ENCODE results near the gene HBG1.

HBG1 gene

GRCh38 chr11:5226732-5227310, 22.8 kb downstream of the HBG1 start, which contains the start of gene HBB:
Gene HBB (minus strand): TSS chr11:5227071. CDS start chr11:5227021, 50 bp downstream.
- no peak for DNase-seq (ENCODE audit: low spot score)

- DNase-seq (ENCODE audit: low spot score): no peak
Measured at GRCh38 chr11:5225480-5225871, 24.2 kb downstream of the HBG1 start.

DNA sequence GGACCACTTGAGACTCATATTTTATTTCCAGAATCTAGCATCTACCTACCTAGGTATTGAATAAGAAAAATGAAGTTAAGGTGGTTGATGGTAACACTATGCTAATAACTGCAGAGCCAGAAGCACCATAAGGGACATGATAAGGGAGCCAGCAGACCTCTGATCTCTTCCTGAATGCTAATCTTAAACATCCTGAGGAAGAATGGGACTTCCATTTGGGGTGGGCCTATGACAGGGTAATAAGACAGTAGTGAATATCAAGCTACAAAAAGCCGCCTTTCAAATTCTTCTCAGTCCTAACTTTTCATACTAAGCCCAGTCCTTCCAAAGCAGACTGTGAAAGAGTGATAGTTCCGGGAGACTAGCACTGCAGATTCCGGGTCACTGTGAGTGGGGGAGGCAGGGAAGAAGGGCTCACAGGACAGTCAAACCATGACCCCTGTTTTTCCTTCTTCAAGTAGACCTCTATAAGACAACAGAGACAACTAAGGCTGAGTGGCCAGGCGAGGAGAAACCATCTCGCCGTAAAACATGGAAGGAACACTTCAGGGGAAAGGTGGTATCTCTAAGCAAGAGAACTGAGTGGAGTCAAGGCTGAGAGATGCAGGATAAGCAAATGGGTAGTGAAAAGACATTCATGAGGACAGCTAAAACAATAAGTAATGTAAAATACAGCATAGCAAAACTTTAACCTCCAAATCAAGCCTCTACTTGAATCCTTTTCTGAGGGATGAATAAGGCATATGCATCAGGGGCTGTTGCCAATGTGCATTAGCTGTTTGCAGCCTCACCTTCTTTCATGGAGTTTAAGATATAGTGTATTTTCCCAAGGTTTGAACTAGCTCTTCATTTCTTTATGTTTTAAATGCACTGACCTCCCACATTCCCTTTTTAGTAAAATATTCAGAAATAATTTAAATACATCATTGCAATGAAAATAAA, 24.8 kb downstream of the HBG1 start:
- DNase-seq (ENCODE audit: low spot score): no peak

GRCh38 chr11:5223686-5224085, 26.0 kb downstream of the HBG1 start:
- DNase-seq (ENCODE audit: low spot score): no peak

GRCh38 chr11:5223146-5223545, 26.5 kb downstream of the HBG1 start:
- no peak for DNase-seq (ENCODE audit: low spot score)

- no peak for DNase-seq (ENCODE audit: low spot score)
Measured at GRCh38 chr11:5210376-5210885, 39.2 kb downstream of the HBG1 start.

DNA sequence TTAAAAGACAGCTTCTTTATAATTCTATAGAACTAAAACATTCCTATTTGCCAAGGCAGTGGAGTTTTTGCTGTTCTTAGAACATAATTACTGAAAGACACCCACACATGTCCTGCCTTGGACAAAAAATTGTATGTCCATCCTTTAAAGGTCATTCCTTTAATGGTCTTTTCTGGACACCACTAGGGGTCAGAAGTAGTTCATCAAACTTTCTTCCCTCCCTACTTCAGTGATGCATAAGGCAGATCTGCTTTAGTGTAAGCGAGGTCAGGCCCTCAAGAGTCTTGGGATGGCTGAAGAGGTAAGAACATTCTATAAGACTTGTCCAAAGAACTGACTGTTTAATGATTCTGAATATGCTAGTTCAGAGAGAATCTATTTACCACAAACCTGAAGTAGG, 44.9 kb downstream of the HBG1 start:
- DNase-seq (ENCODE audit: low spot score): peak; percentile 63

DNA sequence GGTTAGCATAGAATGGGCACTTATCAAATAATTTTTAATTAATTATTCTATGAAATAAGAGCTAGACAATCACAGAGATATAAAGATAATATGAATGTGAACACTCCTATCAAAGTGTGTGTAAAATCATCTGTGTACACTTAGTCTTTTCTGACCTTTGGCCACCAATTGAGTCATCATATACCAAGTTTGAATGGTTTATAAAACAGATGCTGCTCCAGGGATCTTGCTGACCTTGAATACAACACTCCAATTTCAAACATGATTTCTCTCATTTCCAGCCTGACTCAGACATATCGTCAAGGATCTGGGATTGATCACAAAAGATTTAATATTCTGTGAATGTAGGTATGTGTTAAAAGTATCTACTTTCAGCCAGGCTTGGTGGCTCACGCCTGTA, 46.3 kb downstream of the HBG1 start:
- DNase-seq (ENCODE audit: low spot score): no peak

DNA sequence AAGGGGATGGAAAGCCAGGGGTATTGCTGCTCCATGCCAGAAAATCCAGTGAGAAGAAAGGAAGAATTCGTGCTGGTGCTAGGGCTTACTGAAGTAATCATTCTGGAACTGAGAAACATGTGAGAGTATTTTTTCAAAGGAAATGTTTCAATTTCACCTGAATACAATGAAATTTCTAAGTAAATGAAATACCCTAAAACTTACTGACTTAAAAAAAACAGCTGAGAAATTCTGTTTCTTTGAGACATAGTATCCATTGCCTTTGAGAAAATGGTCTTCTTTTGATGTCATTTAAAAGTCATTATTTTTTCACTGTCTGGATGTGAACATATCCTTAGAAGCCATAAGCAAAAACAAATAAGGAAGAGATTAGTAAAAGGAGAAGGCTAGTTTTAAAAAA, 49.1 kb downstream of the HBG1 start, which contains the start of gene OR51V1:
TSS of gene OR51V1 (minus strand) at position 101 of the 400 bp plus-strand sequence. CDS start at position 101, 0 bp downstream.
- DNase-seq (ENCODE audit: low spot score): no peak

GRCh38 chr11:5198285-5198684, 51.4 kb downstream of the HBG1 start:
- DNase-seq (ENCODE audit: low spot score): no peak

Measured in COLO829 (cell line).